Measurements from ENCODE around the gene NBAS. TPM values are rescaled to one million over a fixed set of nuclear protein-coding genes. Genes with fewer than 3 reads are reported as not detected.

The NBAS gene
- total and polyA plus RNA-seq, 10 of the 15 experiments (the other 5 are each of a cell fraction or from before 2014, with no cell fraction given), result 4.3 to 32.7 (median 20.8) TPM

- no TSS peak for BruUV-seq (replicated peaks)
- in situ Hi-C loops (cut with MboI), result no loop called here
- TF ChIP-seq TCF7 (IDR thresholded peaks at IDR 0.05; ENCODE audit: borderline replicate concordance) (no peak), HDAC6 (IDR thresholded peaks at IDR 0.05; ENCODE audit: unreplicated experiment) (no peak), ZNF207 (IDR thresholded peaks at IDR 0.05; ENCODE audit: borderline replicate concordance) (no peak), ZBED1 (IDR thresholded peaks at IDR 0.05; ENCODE audit: borderline replicate concordance) (no peak), PKNOX1 (IDR thresholded peaks at IDR 0.05) (no peak), EZH2 (IDR thresholded peaks at IDR 0.05; ENCODE audit: borderline replicate concordance, control insufficient read depth, low read depth, low read length) (no peak), HDAC2 (IDR thresholded peaks at IDR 0.05) (no peak), FOXM1 (IDR thresholded peaks at IDR 0.05; ENCODE audit: low read depth, low read length) (no peak), PRDM15 (CRISPR knock-in tag; IDR thresholded peaks at IDR 0.05) (no peak), ZBTB40 (IDR thresholded peaks at IDR 0.05; ENCODE audit: borderline replicate concordance) (no peak), ZSCAN29 (IDR thresholded peaks at IDR 0.05) (no peak), SPI1 (IDR thresholded peaks at IDR 0.05; ENCODE audit: borderline replicate concordance, insufficient read depth, low read depth, low read length) (no peak), BCL11A (IDR thresholded peaks at IDR 0.05; ENCODE audit: low read depth, low read length) (no peak), ELK1 (IDR thresholded peaks at IDR 0.05; ENCODE audit: low read depth, low read length) (no peak), STAT3 (IDR thresholded peaks at IDR 0.05; ENCODE audit: low read depth, low read length) (no peak)
Measured at GRCh38 chr2:15287447-15288184, 273.5 kb downstream of the NBAS start.

More at GRCh38 chr2:15287447-15288184, 273.5 kb downstream of the NBAS start:
- intact Hi-C loops (cut with micrococcal nuclease; ENCODE audit: unreplicated experiment), result no loop called here
- DNase-seq (ENCODE audit: low read depth, low spot score) (no peak), FAIRE-seq (no peak), ATAC-seq (no peak)
- Histone ChIP-seq H3K4me2 (ENCODE audit: control insufficient read depth, insufficient read depth) (no peak overlapping the region), H3K36me3 (ENCODE audit: control insufficient read depth in 2 of 2, insufficient read depth in 2 of 2, low read length in 1 of 2) (peaks cover 1 to 4% of the 10 kb centered on the region in 2 experiments; a peak in 1 of 4 replicates), H3K27me3 (replicated peaks in 1 of 2; ENCODE audit: control insufficient read depth in 2 of 2, insufficient read depth in 2 of 2, low read length in 1 of 2) (no peaks in the 10 kb centered on the region), H3K4me1 (ENCODE audit: control insufficient read depth, insufficient read depth, low read length) (no peaks in the 10 kb centered on the region), H2AFZ (ENCODE audit: control insufficient read depth, low read depth, low read length) (no peak overlapping the region), H4K20me1 (ENCODE audit: control insufficient read depth, insufficient read depth) (no peaks in the 10 kb centered on the region), H3K27ac (ENCODE audit: control insufficient read depth, insufficient read depth) (no peak overlapping the region), H3K9me3 (replicated peaks; ENCODE audit: control insufficient read depth, insufficient read depth, low read length) (no peaks in the 10 kb centered on the region), H3K9ac (ENCODE audit: control insufficient read depth, insufficient read depth, low read length) (no peak overlapping the region), H3K4me3 (no peak overlapping the region), H3K79me2 (ENCODE audit: control insufficient read depth, insufficient read depth, low read length) (no peaks in the 10 kb centered on the region)
- CTCF ChIA-PET, result no interaction called here
- POLR2A ChIA-PET, result no interaction called here
- RAD21 ChIA-PET (ENCODE audit: unreplicated experiment), result no interaction called here
- SMC1A ChIA-PET (ENCODE audit: uncharacterized antibody, unreplicated experiment), result no interaction called here
- 96% methylated on average over 26 of the region's 26 CpGs for WGBS (ENCODE audit: insufficient coverage, insufficient replicate concordance, low lambda C conversion rate, missing lambda C conversion rate)

Data from GM12878 (cell line).